BLaER1 (cell line): ENCODE measurements around the gene TCP11L2.
"Not testable (repeated sequence)": the region's sequence is repeated elsewhere in the genome, so short reads cannot be mapped to it uniquely, and the experiment has no call there.

Source experiments
- H3K27ac ChIP-seq: shearing (Covaris generic); formaldehyde crosslinking; 2 replicates; pipeline ENCODE4 v1.8.1; 2022
- H3K27me3 ChIP-seq: shearing (Covaris generic); formaldehyde crosslinking; 2 replicates; pipeline ENCODE4 v1.8.1; 2022
- H3K36me3 ChIP-seq: shearing (Covaris generic); formaldehyde crosslinking; 2 replicates; pipeline ENCODE4 v1.8.1; 2022
- H3K4me1 ChIP-seq: shearing (Covaris generic); formaldehyde crosslinking; 2 replicates; pipeline ENCODE4 v1.8.1; 2022
- H3K4me2 ChIP-seq: shearing (Covaris generic); formaldehyde crosslinking; 2 replicates; pipeline ENCODE4 v1.8.1; 2022
- H3K4me3 ChIP-seq: shearing (Covaris generic); formaldehyde crosslinking; 2 replicates; pipeline ENCODE4 v1.8.1; 2022
- H3K9ac ChIP-seq: shearing (Covaris generic); formaldehyde crosslinking; 2 replicates; pipeline ENCODE4 v1.8.1; 2022
- H3K9me3 ChIP-seq: shearing (Covaris generic); formaldehyde crosslinking; 2 replicates; pipeline ENCODE4 v1.8.1; 2022
- H4K20me1 ChIP-seq: shearing (Covaris generic); formaldehyde crosslinking; 2 replicates; pipeline ENCODE4 v1.8.1; 2022
- Cebpa-rat ChIP-seq: shearing (Covaris generic); IDR thresholded peaks from 2 replicates; pipeline ENCODE4 v1.8.1; 2022

The TCP11L2 gene

DNA sequence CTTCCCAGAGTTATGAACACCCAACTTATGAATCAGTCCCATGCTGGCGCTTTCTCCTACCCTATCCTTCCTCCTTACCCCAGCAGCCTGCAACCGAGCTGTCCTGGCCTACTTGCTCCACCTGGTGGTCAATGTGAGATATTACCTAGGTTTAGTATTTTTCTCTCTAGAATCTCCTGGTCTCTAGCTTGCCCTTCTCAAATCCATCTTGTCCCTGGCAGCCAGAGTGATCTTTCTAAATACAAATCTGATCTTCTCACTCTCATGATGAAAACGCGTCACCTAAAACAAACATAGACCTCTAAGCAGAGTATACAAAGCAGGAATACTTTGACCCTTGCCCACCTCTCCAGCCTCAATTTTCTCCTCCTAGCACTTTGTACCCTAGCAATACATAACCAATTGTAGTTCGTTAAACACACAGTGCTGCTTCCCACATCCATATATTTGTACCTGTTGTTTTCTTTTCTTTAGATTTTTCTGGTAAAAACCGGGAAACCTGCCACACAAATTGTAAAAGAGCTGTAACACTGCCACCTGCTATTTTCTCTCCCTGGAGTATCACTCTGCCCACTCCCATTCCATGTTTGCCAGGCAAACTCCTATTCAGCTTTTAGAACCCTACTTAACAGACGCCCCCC is 20.0 kb upstream of the TCP11L2 start:
- no peak overlapping the region for H3K9ac ChIP-seq
- no peak overlapping the region for H3K27ac ChIP-seq
- no peak overlapping the region for H3K4me3 ChIP-seq
- H3K4me2 ChIP-seq, result no peak overlapping the region
- no peaks in the 10 kb centered on the region for H3K36me3 ChIP-seq
- H3K4me1 ChIP-seq, result peaks cover 26% of the 10 kb centered on the region
- H3K27me3 ChIP-seq, result no peaks in the 10 kb centered on the region
- H4K20me1 ChIP-seq, result no peaks in the 10 kb centered on the region
- peaks cover 15% of the 10 kb centered on the region for H3K9me3 ChIP-seq
- TF ChIP-seq Cebpa-rat, result no peak

DNA sequence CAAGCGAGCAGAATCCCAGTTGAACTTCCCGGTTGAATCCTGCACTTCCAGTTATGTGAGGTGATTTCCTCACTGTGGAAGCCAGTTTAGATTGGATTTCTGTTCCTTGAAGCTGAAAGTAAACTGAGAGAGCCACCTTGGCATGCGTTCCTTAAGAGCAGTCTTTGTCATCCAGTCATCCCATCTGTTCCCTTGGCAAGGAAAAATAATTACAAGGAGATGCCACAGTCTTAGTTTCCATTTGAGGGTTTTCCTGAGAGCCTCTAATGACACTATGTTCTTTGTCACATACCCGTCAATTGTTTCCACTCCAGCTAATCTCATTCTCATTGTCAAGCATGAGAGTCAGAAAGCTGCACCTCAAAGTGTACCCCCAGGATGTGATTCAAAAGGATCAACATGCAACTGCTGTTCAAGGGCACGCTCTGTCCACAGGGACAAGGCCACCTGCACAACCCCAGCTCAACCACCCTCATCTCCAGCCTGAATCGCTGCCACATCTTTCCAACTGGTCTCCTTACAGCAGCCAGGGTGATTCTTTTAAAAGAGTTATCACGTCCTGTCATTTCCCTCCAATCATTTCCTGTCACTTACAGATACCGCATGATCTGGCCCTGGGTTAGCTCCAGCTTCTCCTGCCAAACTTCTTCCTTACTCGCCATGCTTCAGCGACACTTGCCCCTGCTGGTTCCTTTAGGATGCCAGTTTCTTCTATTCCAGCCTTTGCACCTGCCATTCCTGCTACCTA is 18.0 kb upstream of the TCP11L2 start:
- Histone ChIP-seq H4K20me1 (no peaks in the 10 kb centered on the region), H3K4me1 (peaks cover 28% of the 10 kb centered on the region), H3K27ac (no peak overlapping the region), H3K27me3 (no peaks in the 10 kb centered on the region), H3K36me3 (no peaks in the 10 kb centered on the region), H3K4me3 (no peak overlapping the region), H3K9ac (no peak overlapping the region), H3K9me3 (peaks cover 15% of the 10 kb centered on the region), H3K4me2 (peak overlapping the region; percentile 47)
- no peak for TF ChIP-seq Cebpa-rat

DNA sequence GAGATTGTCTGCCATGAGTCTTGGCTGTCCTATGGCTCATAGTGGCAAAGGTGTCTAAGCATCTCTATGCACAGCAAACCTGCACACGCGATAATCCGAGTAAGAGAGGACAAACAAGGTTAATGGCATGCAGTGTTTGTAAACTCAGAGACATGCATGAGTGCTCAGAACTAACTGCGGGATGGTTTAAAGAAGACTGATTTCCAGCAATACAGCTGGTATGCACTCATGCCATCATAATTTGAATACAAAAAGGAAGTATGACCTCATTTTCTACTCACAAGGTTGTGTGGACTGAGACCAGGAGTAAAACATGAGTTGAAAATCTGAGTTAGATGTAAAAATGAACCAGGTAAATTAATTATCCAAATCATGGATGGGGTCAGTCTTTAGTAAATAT is 16.6 kb upstream of the TCP11L2 start:
- peak overlapping the region; percentile 60 for H3K4me2 ChIP-seq
- no peaks in the 10 kb centered on the region for H3K36me3 ChIP-seq
- H3K27ac ChIP-seq, result no peak overlapping the region
- H3K27me3 ChIP-seq, result no peaks in the 10 kb centered on the region
- no peak overlapping the region for H3K9ac ChIP-seq
- no peaks in the 10 kb centered on the region for H4K20me1 ChIP-seq
- no peak for TF ChIP-seq Cebpa-rat
- peaks cover 28% of the 10 kb centered on the region for H3K4me1 ChIP-seq
- peaks cover 15% of the 10 kb centered on the region for H3K9me3 ChIP-seq
- H3K4me3 ChIP-seq, result no peak overlapping the region

DNA sequence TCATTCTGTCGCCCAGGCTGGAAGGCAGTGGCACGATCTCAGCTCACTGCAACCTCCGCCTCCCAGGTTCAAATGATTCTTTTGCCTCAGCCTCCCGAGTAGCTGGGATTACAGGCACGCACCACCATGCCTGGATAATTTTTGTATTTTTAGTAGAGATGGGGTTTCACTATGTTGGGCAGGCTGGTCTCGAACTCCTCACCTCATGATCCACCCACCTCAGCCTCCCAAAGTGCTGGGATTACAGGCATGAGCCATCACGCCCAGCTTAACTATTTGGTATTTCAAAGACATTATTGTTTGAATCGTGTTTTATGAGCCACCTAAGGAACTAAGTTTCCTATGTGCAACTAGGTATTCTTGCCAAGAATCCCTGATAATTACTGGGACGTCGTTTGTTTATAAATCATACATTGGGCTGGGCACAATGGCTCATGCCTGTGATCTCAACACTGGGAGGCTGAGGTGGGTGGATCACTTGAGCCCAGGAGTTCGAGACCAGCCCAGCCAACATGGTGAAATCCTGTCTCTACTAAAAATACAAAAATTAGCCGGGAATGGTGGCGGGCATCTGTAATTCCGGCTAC is 15.9 kb upstream of the TCP11L2 start:
- H3K4me2 ChIP-seq, result peak overlapping the region; percentile 60; the same call in 1 of the 2 replicates
- not testable (repeated sequence) for H3K9ac ChIP-seq, H3K36me3 ChIP-seq, H4K20me1 ChIP-seq, H3K27ac ChIP-seq, H3K27me3 ChIP-seq, H3K4me3 ChIP-seq
- peaks cover 28% of the 10 kb centered on the region for H3K4me1 ChIP-seq
- peaks cover 12% of the 10 kb centered on the region for H3K9me3 ChIP-seq

DNA sequence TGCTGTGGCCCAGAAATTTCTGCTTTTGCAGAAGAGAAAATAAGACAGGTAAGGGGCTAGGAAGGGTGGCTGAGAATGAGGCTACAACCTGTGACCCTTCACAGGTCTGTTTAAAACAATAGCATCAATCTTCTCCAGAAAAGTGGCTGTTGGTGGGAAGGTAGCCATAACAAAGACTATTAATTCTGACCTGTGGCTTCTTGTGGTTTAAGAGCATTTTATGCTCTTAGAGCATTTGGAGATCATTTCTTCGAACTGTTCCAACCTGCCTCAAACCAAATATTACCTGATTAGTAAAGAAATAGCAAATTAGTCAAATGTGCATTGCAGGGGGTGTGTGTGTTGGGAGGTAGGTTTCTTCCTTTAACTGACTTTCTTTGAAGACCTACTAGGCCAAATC is 15.2 kb upstream of the TCP11L2 start:
- Histone ChIP-seq H3K36me3 (no peaks in the 10 kb centered on the region), H3K4me3 (no peak overlapping the region), H3K4me2 (no peak overlapping the region), H4K20me1 (no peaks in the 10 kb centered on the region), H3K4me1 (peaks cover 28% of the 10 kb centered on the region), H3K9ac (no peak overlapping the region), H3K27me3 (no peaks in the 10 kb centered on the region), H3K27ac (no peak overlapping the region), H3K9me3 (peaks cover 5% of the 10 kb centered on the region)
- no peak for TF ChIP-seq Cebpa-rat

DNA sequence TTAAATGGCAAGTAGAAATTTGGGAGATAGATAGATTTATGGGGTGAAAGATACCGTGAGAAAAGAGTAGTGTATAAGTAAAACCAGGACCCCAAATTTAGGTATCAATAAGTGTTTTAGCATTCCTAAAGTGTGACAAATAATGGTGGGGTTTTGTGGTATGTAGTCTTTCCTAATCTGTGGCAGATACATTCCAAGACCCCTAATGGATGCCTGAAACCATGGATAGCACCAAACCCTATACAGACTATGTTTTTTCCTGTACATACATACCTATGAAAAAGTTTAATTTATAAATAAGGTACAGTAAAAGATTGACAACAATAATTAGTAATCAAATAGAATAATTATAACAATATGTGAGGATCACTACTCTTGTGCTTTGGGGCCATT is 14.4 kb upstream of the TCP11L2 start:
- TF ChIP-seq Cebpa-rat, result no peak
- Histone ChIP-seq H3K27me3 (no peaks in the 10 kb centered on the region), H3K4me2 (no peak overlapping the region; the same call in 1 of the 2 replicates), H3K36me3 (no peaks in the 10 kb centered on the region), H3K4me1 (peaks cover 28% of the 10 kb centered on the region), H3K9ac (no peak overlapping the region), H4K20me1 (no peaks in the 10 kb centered on the region), H3K9me3 (no peaks in the 10 kb centered on the region), H3K4me3 (no peak overlapping the region), H3K27ac (no peak overlapping the region)

DNA sequence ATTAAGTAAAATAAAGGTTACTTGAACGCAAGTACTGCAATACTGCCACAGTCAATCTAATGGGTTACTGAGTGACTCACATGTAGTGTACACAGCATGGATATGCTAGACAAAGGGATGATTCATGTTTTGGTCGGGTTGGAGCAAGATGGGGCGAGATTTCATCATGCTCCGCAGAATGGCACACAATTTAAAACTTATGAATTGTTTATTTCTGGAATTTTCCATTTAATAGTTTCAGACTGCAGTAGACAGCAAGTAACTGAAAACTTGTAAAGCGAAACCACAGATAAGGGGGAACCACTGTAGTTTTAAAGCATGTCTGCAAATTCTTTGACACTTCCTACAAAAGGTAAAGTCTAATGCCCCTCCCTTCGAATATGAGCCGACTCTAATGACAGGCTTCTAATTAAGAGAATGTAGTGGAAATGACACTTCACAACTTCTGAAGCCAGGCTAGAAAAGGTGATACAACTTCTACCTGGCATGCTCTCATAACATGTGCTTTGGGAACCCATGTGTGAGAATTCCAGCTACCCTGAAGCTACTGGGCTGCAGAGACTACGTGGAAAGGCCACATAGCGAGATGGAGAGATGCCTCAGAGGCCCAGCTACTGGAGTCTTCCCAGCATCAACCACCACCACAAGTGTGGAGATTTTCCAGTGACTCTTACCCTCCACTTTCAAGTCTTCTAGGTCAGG is 13.9 kb upstream of the TCP11L2 start:
- Histone ChIP-seq H3K27ac (no peak overlapping the region), H3K4me1 (peaks cover 28% of the 10 kb centered on the region), H3K9ac (no peak overlapping the region), H4K20me1 (no peaks in the 10 kb centered on the region), H3K36me3 (no peaks in the 10 kb centered on the region), H3K4me2 (peak overlapping the region; percentile 17), H3K4me3 (no peak overlapping the region), H3K9me3 (no peaks in the 10 kb centered on the region), H3K27me3 (no peaks in the 10 kb centered on the region)
- no peak for TF ChIP-seq Cebpa-rat

DNA sequence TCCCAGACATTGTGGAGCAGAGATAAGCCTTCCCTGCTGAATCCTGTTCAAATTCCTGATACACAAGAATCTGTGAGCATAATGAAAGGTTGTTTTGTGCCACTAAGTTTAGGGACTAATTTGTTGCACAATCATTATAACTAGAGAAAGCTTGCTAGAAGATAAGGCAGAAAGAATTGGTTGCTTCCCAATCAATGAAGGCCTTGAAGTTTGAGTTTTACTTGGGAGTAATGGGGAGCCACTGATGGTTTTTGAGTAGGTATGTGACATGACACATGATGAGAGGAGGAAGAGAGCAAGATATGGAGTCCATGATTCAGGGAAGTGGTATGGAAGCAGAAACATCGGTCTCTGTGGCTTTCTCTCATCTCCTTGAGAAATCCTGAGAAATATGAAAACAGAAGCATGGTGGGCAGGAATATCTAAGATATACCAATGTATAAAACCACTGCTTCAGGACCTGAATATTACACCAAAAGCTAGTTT is 13.3 kb upstream of the TCP11L2 start:
- Histone ChIP-seq H3K27me3 (no peaks in the 10 kb centered on the region), H3K9me3 (no peaks in the 10 kb centered on the region), H3K27ac (no peak overlapping the region), H3K4me1 (peaks cover 27% of the 10 kb centered on the region), H3K4me3 (no peak overlapping the region), H3K9ac (no peak overlapping the region), H4K20me1 (no peaks in the 10 kb centered on the region), H3K36me3 (no peaks in the 10 kb centered on the region), H3K4me2 (no peak overlapping the region)
- TF ChIP-seq Cebpa-rat, result no peak

DNA sequence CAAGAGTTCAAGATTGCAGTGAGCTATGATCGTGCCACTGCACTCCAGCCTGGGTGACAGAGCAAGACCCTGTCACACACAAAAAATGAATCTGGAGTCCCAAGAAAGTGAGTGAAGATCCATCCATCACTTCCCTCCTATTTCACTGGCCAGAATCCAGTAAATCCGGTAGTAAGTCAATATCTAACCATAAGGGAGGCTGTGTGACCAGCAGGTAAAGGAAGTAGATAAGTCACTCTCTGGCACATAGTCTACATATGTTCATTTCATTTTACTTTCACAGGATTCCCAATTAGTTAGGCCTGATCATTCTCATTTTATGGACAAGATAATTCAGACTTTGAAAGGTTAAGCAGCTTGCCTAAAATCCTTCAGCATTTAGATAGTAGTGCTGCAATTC is 11.9 kb upstream of the TCP11L2 start:
- no peak overlapping the region for H3K4me3 ChIP-seq
- no peaks in the 10 kb centered on the region for H3K36me3 ChIP-seq
- H3K9me3 ChIP-seq, result no peaks in the 10 kb centered on the region
- H3K4me1 ChIP-seq, result peaks cover 17% of the 10 kb centered on the region
- H3K27ac ChIP-seq, result no peak overlapping the region
- H3K9ac ChIP-seq, result no peak overlapping the region
- no peak for TF ChIP-seq Cebpa-rat
- H3K4me2 ChIP-seq, result no peak overlapping the region
- H3K27me3 ChIP-seq, result no peaks in the 10 kb centered on the region
- no peaks in the 10 kb centered on the region for H4K20me1 ChIP-seq

DNA sequence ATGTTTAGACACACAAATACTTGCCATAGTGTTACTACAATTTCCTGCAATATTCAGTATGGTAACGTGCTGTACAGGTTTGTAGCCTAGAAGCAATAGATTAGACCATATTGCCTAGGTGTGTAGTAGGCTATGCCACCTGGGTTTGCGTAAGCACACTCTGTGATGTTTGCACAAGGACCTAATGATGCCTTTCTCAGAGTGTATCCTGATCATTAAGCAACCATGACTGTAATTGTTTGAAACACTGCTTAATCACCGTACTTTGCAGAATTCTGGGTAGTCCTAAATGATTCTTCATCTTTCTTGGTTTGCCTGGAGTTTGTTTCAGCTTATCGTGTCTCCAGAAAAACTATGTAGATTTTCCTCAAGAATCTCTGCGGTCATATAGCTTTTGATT is 11.2 kb upstream of the TCP11L2 start:
- Histone ChIP-seq H3K27me3 (no peaks in the 10 kb centered on the region), H3K4me2 (no peak overlapping the region), H4K20me1 (no peaks in the 10 kb centered on the region), H3K27ac (no peak overlapping the region), H3K9ac (no peak overlapping the region), H3K4me3 (no peak overlapping the region), H3K9me3 (no peaks in the 10 kb centered on the region), H3K4me1 (peaks cover 10% of the 10 kb centered on the region), H3K36me3 (no peaks in the 10 kb centered on the region)
- TF ChIP-seq Cebpa-rat, result no peak
